Measurements from ENCODE around the gene FHDC1. TPM values are rescaled to one million over a fixed set of nuclear protein-coding genes. Genes with fewer than 3 reads are reported as not detected.

FHDC1 gene
- total RNA-seq, 1 experiment from 2014 or later: 0.51 TPM

GRCh38 chr4:153005899-153006381 lies 69.8 kb downstream of the FHDC1 start:
- no peak for DNase-seq (ENCODE audit: low read depth)

GRCh38 chr4:153008578-153009199 lies 72.6 kb downstream of the FHDC1 start:
- DNase-seq (ENCODE audit: low read depth): no peak

GRCh38 chr4:153010146-153010545 lies 74.0 kb downstream of the FHDC1 start:
- DNase-seq (ENCODE audit: low read depth): no peak

GRCh38 chr4:153013202-153013977 lies 77.3 kb downstream of the FHDC1 start:
- DNase-seq (ENCODE audit: low read depth): no peak

- DNase-seq (ENCODE audit: low read depth): no peak
Observed at GRCh38 chr4:153014460-153014859, 78.3 kb downstream of the FHDC1 start.

GRCh38 chr4:153016592-153016991 lies 80.5 kb downstream of the FHDC1 start:
- no peak for DNase-seq (ENCODE audit: low read depth)

GRCh38 chr4:153018031-153018430 lies 81.9 kb downstream of the FHDC1 start:
- DNase-seq (ENCODE audit: low read depth): no peak

- DNase-seq (ENCODE audit: low read depth): no peak
Observed at GRCh38 chr4:153018684-153019083, 82.6 kb downstream of the FHDC1 start.

GRCh38 chr4:153019906-153020305 lies 83.8 kb downstream of the FHDC1 start:
- DNase-seq (ENCODE audit: low read depth): no peak

GRCh38 chr4:153020457-153020856 lies 84.3 kb downstream of the FHDC1 start:
- DNase-seq (ENCODE audit: low read depth): no peak

GRCh38 chr4:153021276-153021675 lies 85.2 kb downstream of the FHDC1 start:
- no peak for DNase-seq (ENCODE audit: low read depth)

GRCh38 chr4:153022241-153022715 lies 86.2 kb downstream of the FHDC1 start:
- no peak for DNase-seq (ENCODE audit: low read depth)

GRCh38 chr4:153023139-153023538 lies 87.0 kb downstream of the FHDC1 start:
- DNase-seq (ENCODE audit: low read depth): no peak

- no peak for DNase-seq (ENCODE audit: low read depth)
Observed at GRCh38 chr4:153023692-153024394, 87.7 kb downstream of the FHDC1 start.

GRCh38 chr4:153024466-153024865 lies 88.3 kb downstream of the FHDC1 start:
- no peak for DNase-seq (ENCODE audit: low read depth)

GRCh38 chr4:153025406-153025805 lies 89.3 kb downstream of the FHDC1 start:
- no peak for DNase-seq (ENCODE audit: low read depth)

GRCh38 chr4:153026591-153027346 lies 90.6 kb downstream of the FHDC1 start:
- DNase-seq (ENCODE audit: low read depth): no peak

- no peak for DNase-seq (ENCODE audit: low read depth)
Observed at GRCh38 chr4:153027866-153028265, 91.7 kb downstream of the FHDC1 start.

GRCh38 chr4:153028535-153028934 lies 92.4 kb downstream of the FHDC1 start:
- no peak for DNase-seq (ENCODE audit: low read depth)

Measured in Daoy (cell line).